HL-60 (cell line): ENCODE results near the gene OOSP3.
"Not testable (repeated sequence)": the region's sequence is repeated elsewhere in the genome, so short reads cannot be mapped to it uniquely, and the experiment has no call there.

Experiments used
- DNase-seq, 2 experiments: peaks; one replicate each; pipeline ENCODE4 v3.0.0-alpha.2; 2010 to 2020; ENCODE audit warnings: low read depth in 1 of 2, low spot score in 1 of 2
- H3K27ac ChIP-seq: fragments of 250-450 bp; sonication (Bioruptor Pico); replicated peaks from 2 replicates; pipeline ENCODE4 v1.5.1; 2020; ENCODE audit warnings: mild to moderate bottlenecking, moderate library complexity
- H3K27me3 ChIP-seq: fragments of 250-450 bp; sonication (Bioruptor Pico); 2 replicates; pipeline ENCODE4 v1.5.1; 2021; ENCODE audit warnings: mild to moderate bottlenecking, moderate library complexity; ENCODE audit not compliant: insufficient read depth, poor library complexity, severe bottlenecking
- H3K4me3 ChIP-seq: replicated peaks from 2 replicates; pipeline ENCODE4 v1.5.1; 2011; ENCODE audit warnings: mild to moderate bottlenecking, control low read depth, low read length; ENCODE audit not compliant: insufficient read depth
- GABPA ChIP-seq: IDR thresholded peaks from 2 replicates; pipeline ENCODE4 v1.6.1; 2012; ENCODE audit warnings: low read depth
- POLR2AphosphoS5 ChIP-seq: IDR thresholded peaks from 2 replicates; pipeline ENCODE4 v1.6.1; 2012; ENCODE audit warnings: low read depth
- SPI1 ChIP-seq: IDR thresholded peaks from 2 replicates; pipeline ENCODE4 v1.6.1; 2012; ENCODE audit warnings: low read depth, mild to moderate bottlenecking, borderline replicate concordance
- TF ChIP-seq, protein P1 (sequence below): IDR thresholded peaks from 2 replicates; pipeline ENCODE4 v1.6.1; 2012; ENCODE audit warnings: low read depth; ENCODE audit not compliant: insufficient replicate concordance
- TF ChIP-seq, protein P2 (sequence below): IDR thresholded peaks from one replicate; pipeline ENCODE4 v1.5.1; 2011; ENCODE audit warnings: low read length, control low read depth, inconsistent platforms; ENCODE audit not compliant: insufficient read depth

The OOSP3 gene

GRCh38 chr11:59883597-59883996 is 5.0 kb downstream of the OOSP3 start:
- no peak for DNase-seq
- no peak for TF ChIP-seq POLR2AphosphoS5
- TF ChIP-seq, protein P1, sequence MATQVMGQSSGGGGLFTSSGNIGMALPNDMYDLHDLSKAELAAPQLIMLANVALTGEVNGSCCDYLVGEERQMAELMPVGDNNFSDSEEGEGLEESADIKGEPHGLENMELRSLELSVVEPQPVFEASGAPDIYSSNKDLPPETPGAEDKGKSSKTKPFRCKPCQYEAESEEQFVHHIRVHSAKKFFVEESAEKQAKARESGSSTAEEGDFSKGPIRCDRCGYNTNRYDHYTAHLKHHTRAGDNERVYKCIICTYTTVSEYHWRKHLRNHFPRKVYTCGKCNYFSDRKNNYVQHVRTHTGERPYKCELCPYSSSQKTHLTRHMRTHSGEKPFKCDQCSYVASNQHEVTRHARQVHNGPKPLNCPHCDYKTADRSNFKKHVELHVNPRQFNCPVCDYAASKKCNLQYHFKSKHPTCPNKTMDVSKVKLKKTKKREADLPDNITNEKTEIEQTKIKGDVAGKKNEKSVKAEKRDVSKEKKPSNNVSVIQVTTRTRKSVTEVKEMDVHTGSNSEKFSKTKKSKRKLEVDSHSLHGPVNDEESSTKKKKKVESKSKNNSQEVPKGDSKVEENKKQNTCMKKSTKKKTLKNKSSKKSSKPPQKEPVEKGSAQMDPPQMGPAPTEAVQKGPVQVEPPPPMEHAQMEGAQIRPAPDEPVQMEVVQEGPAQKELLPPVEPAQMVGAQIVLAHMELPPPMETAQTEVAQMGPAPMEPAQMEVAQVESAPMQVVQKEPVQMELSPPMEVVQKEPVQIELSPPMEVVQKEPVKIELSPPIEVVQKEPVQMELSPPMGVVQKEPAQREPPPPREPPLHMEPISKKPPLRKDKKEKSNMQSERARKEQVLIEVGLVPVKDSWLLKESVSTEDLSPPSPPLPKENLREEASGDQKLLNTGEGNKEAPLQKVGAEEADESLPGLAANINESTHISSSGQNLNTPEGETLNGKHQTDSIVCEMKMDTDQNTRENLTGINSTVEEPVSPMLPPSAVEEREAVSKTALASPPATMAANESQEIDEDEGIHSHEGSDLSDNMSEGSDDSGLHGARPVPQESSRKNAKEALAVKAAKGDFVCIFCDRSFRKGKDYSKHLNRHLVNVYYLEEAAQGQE, result no peak
- H3K4me3 ChIP-seq, result no peak overlapping the region
- no peak overlapping the region for H3K27ac ChIP-seq
- H3K27me3 ChIP-seq, result no peaks in the 10 kb centered on the region

GRCh38 chr11:59887156-59887555 is 8.6 kb downstream of the OOSP3 start:
- not testable (repeated sequence) for H3K27ac ChIP-seq, H3K4me3 ChIP-seq, DNase-seq, H3K27me3 ChIP-seq

DNA sequence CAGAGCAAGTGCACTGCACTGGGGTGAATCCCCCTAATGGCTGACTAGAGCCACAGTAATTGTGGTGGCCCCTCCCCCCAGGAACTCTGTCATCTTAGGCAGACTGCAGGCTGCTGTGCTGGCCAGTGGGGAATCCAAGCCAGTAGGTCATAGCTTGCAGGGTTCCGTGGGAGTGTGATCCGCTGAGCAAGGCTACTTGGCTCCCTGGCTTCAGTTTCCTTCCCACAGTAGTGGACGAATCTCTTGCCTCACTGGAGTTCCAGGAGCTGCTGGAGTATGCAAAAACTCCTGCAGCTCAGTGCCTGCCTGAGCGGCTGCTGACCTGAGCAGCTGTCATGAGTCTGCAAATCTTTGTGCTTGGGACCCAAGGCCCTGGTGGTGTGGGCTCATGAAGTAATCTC is 13.2 kb downstream of the OOSP3 start:
- DNase-seq, result no peak
- Histone ChIP-seq H3K27ac (no peak overlapping the region), H3K27me3 (no peaks in the 10 kb centered on the region), H3K4me3 (no peak overlapping the region)
- TF ChIP-seq POLR2AphosphoS5 (no peak), GABPA (no peak), SPI1 (no peak)
- TF ChIP-seq, protein P2, sequence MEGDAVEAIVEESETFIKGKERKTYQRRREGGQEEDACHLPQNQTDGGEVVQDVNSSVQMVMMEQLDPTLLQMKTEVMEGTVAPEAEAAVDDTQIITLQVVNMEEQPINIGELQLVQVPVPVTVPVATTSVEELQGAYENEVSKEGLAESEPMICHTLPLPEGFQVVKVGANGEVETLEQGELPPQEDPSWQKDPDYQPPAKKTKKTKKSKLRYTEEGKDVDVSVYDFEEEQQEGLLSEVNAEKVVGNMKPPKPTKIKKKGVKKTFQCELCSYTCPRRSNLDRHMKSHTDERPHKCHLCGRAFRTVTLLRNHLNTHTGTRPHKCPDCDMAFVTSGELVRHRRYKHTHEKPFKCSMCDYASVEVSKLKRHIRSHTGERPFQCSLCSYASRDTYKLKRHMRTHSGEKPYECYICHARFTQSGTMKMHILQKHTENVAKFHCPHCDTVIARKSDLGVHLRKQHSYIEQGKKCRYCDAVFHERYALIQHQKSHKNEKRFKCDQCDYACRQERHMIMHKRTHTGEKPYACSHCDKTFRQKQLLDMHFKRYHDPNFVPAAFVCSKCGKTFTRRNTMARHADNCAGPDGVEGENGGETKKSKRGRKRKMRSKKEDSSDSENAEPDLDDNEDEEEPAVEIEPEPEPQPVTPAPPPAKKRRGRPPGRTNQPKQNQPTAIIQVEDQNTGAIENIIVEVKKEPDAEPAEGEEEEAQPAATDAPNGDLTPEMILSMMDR, result no peak
- TF ChIP-seq, protein P1, result no peak

GRCh38 chr11:59894616-59895015 is 16.0 kb downstream of the OOSP3 start:
- DNase-seq, result no peak
- TF ChIP-seq, protein P1, result no peak
- TF ChIP-seq GABPA, result no peak
- TF ChIP-seq SPI1, result no peak
- TF ChIP-seq POLR2AphosphoS5, result no peak
- TF ChIP-seq, protein P2, result no peak
- H3K27ac ChIP-seq, result no peak overlapping the region

More at GRCh38 chr11:59894616-59895015, 16.0 kb downstream of the OOSP3 start:
- Histone ChIP-seq H3K27me3 (no peaks in the 10 kb centered on the region), H3K4me3 (no peak overlapping the region)
